ENCODE results near the gene UBE2N.

DNA sequence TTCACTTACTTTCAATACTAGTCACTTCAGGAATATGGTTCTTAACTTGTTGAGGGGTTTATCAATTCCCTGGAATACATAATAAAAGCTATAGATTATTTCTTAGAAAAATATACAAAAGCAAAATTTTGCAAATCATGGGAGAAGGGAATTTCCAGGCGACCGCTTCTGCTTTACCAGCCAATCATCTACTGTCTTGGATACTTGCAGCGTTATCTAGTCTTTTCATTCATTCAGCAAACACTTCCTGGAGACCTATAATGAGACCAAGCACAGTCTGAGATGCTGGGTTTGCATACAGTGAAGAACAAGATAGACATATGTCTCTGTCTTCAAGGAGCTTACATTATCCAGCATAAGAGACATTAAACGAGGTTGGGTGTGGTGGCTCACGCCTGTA, 24.1 kb upstream of the UBE2N start:
- TF ChIP-seq, protein P1, sequence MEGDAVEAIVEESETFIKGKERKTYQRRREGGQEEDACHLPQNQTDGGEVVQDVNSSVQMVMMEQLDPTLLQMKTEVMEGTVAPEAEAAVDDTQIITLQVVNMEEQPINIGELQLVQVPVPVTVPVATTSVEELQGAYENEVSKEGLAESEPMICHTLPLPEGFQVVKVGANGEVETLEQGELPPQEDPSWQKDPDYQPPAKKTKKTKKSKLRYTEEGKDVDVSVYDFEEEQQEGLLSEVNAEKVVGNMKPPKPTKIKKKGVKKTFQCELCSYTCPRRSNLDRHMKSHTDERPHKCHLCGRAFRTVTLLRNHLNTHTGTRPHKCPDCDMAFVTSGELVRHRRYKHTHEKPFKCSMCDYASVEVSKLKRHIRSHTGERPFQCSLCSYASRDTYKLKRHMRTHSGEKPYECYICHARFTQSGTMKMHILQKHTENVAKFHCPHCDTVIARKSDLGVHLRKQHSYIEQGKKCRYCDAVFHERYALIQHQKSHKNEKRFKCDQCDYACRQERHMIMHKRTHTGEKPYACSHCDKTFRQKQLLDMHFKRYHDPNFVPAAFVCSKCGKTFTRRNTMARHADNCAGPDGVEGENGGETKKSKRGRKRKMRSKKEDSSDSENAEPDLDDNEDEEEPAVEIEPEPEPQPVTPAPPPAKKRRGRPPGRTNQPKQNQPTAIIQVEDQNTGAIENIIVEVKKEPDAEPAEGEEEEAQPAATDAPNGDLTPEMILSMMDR (IDR thresholded peaks at IDR 0.05 in 4 of 5, conservative IDR thresholded peaks at IDR 0.05 in 1 of 5): no peak
- TF ChIP-seq POLR2A (IDR thresholded peaks at IDR 0.05): no peak

Data from gastrocnemius medialis (tissue), 4 donors.